Raji (cell line): Measurements from ENCODE around the gene SPRED2.

Experiments used
- POLR2A ChIP-seq: IDR thresholded peaks from 2 replicates; pipeline ENCODE4 v1.6.1; 2011; ENCODE audit warnings: low read depth, low read length, control low read depth; ENCODE audit not compliant: insufficient read depth

SPRED2 gene

DNA sequence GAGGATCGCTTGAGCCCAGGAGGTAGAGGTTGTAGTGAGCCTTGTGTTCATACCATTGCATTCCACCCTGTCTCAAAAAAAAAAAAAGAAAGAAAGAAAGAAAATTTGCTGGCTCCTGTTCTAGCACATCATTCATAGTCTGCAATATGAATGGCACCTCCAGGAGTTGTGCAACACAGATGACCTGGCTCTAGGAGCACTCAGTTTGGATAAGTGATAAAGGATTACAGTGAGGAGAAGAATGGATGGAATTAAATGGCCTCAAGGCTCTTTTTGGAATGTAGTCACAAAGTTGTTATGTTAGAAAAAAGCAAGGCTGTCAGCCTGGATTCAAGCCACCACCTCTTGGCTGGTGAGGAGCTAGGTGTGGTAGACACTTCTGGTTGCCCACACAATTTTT, 21.5 kb upstream of the SPRED2 start:
- TF ChIP-seq POLR2A = no peak

DNA sequence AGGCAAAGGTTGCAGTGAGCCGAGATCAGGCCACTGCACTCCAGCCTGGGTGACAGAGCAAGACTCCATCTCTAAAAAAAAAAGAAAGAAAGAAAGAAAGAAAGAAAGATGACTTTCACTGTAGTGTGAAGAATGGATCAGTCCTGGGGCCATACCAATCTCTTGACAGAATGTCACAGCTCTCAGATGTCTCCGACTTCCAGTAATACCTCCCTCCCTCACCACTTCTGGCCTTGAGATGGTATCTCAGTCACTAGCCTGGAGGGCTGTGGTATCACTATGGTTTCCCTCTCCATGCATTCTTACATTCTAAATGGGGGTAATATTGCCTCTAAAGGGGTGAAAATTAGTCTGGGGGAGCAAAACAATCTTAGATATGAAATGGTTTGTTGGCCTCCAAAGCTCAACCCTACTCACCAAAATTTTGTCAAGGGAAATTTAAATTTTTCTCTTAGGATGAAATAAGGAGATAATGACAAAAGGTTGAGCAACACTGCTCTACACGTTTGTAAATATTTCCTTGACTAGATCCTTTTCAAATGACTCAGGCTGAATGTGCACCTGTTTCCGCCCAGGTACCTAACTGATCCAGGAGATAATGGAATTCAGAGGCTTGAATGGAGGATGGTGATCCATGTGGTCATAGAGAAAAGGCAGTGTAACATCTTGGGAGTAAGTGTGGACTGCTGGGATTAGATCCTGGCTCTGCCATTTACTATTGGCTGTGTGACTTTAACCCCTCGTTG, 19.9 kb upstream of the SPRED2 start:
- TF ChIP-seq POLR2A = no peak

DNA sequence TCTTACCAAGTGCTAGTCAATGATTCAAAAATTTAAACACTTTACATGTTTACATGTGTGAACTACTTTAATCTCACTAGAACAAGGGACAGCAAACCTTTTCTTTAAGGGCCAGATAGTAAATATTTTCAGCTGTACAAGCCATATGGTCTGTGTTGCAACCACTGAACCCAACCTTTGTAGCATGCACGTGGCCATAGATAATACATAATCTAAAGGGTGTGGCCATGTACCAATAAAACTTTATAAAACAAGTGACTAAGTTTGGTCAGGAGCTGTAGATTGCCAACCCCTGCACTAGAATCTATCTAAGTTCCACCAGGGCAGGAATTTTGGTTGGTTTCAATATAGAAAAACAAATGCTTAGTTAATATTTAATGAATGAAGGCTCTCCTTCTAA, 18.4 kb upstream of the SPRED2 start:
- no peak for TF ChIP-seq POLR2A

DNA sequence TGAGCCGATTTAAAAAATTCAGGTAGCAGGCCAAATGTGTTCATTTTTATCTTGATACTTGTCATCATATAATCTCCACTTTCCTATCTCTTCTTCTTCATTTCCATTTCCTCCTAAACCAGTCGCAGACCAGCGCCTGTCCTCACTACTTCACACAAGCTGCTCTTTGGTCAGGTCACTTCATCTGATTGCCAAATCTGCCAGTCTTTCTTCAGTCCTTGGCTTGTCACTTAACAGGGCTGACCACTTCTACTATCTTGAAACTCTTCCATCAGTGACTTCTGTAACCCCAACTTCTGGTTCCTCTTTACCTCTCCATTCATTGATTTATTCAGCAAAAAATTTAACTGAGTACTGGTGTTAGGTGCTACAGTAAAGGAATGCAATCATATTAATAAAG, 18.0 kb upstream of the SPRED2 start:
- no peak for TF ChIP-seq POLR2A

DNA sequence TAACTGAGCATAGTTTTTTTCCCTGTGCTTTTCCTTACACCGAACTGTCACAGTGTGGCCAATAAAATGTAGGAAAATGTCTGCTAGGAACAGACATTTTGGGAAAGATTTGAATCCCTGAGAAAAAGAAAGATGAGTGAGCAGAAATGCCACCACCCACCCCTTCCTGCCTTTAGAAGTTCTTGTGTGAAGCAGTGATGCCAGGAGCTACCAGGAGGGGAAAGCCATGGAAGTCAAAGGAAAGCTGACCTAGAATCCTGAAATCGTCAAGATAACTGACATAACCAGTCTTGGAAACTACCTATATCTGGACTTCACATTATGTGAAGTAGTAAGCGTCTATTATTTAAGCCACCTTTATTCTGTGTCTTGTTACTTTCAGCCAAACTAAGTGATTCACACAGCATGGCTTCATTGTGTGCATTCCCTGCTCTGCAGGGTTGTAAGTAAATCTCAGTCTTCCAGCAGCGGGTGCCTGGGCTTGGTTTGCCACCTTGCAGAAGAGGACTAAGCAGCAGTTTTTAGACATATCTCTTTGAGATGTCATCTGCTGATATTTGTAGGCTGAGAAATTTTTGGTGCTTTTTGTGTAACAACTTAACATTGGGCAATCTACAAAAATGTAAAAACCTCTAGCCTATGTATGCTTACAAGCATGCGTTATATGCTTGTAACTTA, 11.2 kb upstream of the SPRED2 start:
- no peak for TF ChIP-seq POLR2A

DNA sequence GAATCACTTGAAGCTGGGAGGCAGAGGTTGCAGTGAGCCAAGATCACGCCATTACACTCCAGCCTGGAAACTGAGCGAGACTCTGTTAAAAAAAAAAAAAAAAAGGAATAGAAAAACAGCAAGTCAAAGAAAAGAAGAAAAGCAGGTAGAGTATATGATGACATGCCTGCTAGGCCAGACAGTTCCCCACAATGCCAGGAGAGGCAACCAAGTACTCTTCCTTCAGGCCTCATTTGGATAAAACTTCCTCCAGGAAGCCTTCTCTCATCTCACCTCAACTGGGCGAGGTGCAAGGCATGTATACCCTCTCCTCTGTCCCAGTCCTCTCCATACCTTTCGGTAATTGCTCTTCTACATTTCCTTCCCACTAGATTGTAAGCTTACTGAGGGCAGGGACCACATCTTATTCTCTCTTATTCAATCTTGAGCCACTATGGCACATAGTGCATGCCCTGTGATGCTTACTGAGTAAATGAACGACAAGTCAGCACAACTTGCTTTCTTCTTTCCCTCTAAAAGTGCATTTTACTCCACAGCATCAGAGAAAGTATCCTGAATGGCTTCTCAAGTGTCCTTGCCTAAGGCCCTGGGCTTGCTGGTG, 10.1 kb upstream of the SPRED2 start:
- no peak for TF ChIP-seq POLR2A

DNA sequence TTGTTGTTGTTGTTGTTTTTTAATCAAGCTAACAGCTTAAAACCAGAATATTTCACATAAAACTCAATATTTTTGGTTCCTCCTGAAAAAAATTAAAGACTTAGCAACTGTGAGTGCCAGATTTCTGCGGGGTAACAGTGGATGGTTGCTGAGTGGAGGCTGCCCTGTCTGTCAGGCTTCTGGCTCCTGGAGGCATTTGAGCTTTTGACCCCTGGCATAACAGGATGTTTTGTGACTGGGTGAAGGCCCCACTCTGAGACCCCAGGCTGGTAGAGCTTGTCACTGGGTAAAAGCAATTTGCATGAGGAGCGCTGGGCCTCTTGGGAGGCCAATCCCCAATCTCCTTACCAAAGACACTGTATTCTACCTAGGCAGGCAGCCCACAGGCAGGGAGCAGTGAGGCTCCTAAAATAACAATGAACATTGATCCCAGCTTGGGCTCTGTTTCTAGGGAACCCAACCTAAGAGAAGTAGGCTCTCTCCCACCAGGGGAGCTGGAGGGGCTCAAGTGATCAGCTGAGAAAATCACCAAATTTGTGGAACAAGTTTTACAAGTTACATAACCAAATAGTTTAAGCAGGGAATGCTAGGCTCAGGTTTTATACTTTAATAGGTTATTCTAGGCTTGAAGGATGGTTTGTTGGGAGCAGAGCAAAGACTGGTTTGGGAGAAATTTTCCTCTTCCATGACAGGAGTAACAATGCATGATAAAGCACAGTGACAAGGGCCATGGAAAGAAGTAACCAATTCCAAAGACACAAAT, 5.9 kb upstream of the SPRED2 start:
- TF ChIP-seq POLR2A = no peak

DNA sequence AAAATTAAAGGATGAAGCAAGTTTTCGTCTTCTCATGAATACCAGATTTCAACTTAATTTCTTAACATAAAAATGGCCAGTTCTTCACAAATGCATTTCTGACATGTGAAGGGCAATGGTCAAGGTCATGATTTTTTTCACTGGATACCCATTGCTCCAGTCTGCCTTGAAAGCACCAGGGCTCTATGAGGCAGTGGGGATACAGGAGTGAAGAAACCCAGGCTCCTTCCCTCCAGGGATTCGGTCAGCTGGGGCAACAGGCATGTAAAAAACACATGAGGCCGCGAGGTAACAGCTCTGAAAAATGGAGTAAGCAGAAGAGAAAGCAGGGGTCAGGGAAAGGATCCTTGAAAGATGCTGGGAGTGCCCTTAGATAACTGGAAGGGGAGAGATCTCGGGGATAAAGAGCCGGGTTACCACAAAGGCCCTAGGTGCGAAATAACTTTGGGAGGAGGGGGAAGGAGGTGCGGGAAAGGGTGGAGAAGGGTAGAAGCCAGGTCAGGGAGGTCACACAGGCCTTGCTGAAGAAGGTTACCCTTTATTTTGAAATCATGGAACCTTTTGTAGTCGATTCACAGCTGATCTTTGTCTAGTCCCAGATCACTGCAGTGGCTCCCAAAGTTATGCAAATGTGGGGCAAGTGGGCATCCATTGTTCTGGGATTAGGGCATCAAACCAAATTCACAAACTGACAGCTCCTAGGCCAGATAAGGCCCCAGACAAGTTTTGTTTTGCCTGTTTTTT, 5.2 kb upstream of the SPRED2 start:
- no peak for TF ChIP-seq POLR2A

DNA sequence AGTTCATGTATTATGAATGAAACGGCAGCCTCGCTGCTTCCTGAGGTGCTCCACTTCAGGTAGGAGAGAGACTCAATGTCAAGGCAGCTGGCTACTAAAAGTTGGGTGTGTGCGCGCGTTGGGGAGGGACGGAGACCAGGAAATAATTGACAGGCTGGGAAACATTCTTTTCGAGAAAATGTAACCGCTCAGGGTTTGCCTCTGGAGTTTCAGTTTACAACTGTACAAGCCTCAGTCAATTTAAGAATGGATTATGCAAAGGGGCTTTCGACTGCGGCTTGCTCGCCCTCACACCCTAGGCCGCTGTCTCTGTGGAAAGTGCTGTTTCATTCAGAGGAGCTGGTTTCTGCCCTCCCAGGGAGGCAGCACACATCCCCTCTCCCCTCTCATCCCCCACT, 4.4 kb upstream of the SPRED2 start:
- TF ChIP-seq POLR2A = no peak

DNA sequence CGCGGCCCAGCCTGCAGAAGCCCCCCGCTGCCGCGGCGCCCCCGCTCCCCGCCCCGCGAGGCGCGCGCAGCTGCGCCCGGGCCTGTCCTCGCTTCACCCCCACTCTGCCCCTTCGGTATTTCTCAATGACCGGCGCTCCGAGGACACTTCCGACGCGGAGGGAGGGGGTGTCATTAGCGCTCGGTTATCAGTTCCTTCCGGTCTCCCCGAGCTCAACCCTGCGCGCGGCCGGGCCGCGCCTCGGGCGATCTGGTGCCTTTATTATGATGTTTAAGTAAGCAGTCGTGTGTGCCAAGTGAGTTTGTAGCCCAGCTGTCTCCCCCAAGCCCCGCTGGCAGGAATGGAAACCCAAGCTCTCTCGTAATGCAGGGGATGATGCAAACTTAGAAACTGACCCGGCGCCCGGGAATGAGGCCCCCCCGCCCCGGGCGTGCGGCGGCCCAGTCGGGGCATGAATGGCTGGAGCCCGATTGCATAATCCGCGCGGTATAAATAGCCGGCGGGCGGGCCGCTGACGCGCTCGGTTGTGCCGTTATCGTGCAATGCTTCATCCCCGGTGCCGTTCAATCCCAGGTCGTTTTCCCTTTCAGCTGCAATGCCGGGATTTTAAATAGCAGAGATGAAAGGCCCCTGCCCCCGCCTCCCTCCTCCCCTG, 3.9 kb upstream of the SPRED2 start:
- TF ChIP-seq POLR2A = no peak

DNA sequence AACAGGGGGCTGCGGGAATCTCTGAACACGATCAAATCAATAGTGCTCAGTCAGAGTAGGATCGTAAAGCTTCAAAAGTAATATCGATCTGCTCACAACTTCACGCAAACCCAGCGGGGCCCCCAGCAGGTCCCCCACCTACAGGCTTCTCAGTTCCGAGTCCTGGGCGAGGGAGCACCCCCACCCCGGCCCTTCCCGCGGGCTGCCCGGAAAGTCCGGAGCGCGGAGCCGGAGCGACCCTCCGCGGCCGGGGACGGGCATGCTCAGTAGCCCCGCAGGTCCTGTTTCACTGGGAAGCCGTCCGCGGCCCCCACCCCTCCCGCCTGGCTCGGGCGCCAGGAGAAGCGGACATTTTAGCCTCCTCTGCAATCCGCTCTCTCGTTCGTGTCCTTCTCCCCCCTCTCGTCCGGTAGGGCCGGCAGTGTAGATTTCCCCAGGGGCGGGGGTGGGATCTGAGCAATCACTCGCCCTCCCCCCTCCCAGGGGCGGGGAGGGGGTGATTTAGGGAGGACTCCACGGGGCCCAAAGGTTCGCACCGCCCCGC, 3.3 kb upstream of the SPRED2 start:
- no peak for TF ChIP-seq POLR2A

DNA sequence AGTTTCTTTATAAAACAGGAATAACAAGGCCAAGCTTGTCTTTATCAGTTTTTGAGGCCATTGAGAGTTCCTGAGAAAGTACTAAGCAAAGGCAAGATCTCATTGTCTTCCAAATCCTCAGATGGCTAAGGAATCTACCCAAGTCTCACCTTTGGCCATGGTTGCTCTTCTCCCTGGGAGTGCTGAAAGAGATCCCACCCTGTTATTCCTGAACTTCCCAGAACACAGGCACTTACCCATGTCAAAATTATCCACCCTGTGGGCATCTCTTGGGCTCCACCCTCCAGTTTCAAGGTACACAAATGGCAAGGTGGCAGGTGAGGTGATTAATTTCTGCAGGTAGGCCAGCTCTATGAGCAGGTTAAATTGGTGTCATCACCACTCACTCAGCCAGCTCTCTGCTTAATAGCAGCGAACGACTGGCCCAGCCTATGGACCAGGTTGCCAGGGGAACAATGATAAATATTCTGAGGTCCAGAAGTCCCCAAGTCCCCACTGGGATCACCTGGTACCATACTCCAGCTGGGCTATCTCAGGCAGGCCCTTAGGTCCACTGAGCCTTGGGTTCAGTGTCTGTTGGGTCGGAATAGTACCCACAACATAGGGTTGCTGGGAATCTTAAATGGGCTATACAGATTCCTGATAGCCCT, 2.3 kb upstream of the SPRED2 start:
- no peak for TF ChIP-seq POLR2A

DNA sequence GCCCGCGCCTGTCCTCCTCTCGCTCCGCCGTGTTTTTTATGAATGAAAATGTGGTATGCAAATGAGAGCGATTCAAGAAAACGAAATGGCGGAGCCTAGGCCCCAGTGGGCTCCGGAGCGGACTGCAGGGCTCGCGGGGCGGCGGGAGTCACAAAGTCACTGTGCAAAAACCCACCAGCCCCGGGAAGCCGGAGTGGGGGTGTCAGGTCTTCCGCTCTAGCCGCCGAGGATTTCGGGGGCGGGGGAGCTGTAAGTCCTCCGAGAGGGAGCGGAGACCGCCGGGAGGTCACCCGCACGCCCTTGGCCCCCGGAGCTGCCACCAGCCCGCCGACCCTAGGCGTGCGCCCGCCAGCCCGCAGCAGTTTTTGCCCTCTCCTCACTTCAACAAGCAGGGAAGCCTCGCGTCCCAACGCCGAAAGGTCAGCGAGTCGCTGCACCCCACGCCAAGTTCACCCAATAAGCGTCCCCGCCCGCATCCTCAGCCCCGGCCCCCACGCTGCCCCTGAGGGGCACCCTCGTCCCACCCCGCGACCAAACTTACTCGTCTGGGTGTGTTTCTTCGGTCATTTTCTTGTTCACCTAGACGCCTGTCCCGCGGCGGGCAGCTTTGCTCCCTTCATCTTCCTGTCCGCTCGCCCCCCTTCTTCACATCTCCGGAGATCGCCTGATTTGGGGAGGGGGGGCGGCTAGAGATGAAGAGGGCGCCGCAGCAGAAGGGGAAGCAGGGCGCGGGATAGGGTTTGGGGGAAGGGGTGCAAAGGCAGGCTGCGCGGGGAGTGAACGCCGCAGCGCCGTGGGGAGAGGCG, 775 bp downstream of the SPRED2 start:
- no peak for TF ChIP-seq POLR2A
